Activated T-cell treated with anti-CD3 and anti-CD28 coated beads, Interleukin-2, amount 50 U/mL, for 4 hours (primary cell): ENCODE data around the gene SCRN2. TPM values are rescaled to one million over a fixed set of nuclear protein-coding genes. Genes with fewer than 3 reads are reported as not detected.

Experiments
- ATAC-seq, 2 donors: fragments of 200-7000 bp; cut with Tn5 transposase; one replicate each; pipeline ENCODE4 v1.10.0; 2021
- DNase-seq: peaks from one replicate; pipeline ENCODE4 v3.0.0-alpha.2; 2020
- H3K27me3 Mint-ChIP-seq: one replicate; pipeline ENCODE4 v1.8.0; 2021; ENCODE audit warnings: low read depth, mixed read lengths
- H3K36me3 Mint-ChIP-seq: one replicate; pipeline ENCODE4 v1.8.0; 2022; ENCODE audit warnings: mixed read lengths; ENCODE audit not compliant: insufficient read depth
- H3K4me1 Mint-ChIP-seq: one replicate; pipeline ENCODE4 v1.8.0; 2021; ENCODE audit warnings: low read depth, mixed read lengths
- H3K4me3 Mint-ChIP-seq: one replicate; pipeline ENCODE4 v1.8.0; 2021; ENCODE audit warnings: mild to moderate bottlenecking, moderate library complexity, mixed read lengths
- H3K9me3 Mint-ChIP-seq: one replicate; pipeline ENCODE4 v1.8.0; 2021; ENCODE audit warnings: mixed read lengths
- total RNA-seq, 3 donors: library from RNA; stranded (reverse); gene quantifications; one replicate each; pipeline ENCODE4 v1.2.1, GENCODE V29; 2021

The SCRN2 gene
- total RNA-seq, 3 donors from 2014 or later = 13.9 to 15.6 (median 14.5) TPM

GRCh38 chr17:47844814-47845715 lies 4.0 kb upstream of the SCRN2 start:
- Mint-ChIP-seq H3K36me3 (no peaks in the 10 kb centered on the region), H3K27me3 (peaks cover 51% of the 10 kb centered on the region), H3K9me3 (no peaks in the 10 kb centered on the region), H3K4me1 (peaks cover 28% of the 10 kb centered on the region), H3K4me3 (no peak overlapping the region)
- DNase-seq = no peak
- ATAC-seq = no peak

- H3K4me3 Mint-ChIP-seq = no peak overlapping the region
- DNase-seq (no peak), ATAC-seq (no peak)
- H3K4me1 Mint-ChIP-seq = peaks cover 31% of the 10 kb centered on the region
- no peaks in the 10 kb centered on the region for H3K9me3 Mint-ChIP-seq
- H3K27me3 Mint-ChIP-seq = peaks cover 42% of the 10 kb centered on the region
- H3K36me3 Mint-ChIP-seq = no peaks in the 10 kb centered on the region
Measured at GRCh38 chr17:47844227-47844626, 3.2 kb upstream of the SCRN2 start.

DNA sequence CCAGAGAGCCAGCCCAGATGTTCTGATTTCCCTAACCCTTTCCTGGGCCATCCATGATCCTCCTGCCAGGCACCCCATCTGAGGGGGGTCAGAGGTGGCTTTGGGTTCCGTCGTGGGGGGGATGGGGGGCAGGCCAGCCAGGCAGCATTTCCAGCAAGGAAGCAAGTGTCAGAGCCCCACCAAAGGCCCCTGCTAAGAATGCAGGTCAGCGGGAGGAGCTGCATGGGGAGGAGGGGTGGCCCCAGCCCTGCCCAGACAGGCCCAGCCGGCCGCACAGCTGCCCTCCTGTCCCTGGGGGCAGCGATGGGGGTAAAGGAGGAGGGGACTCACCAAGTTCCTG lies 2.3 kb upstream of the SCRN2 start:
- H3K36me3 Mint-ChIP-seq = no peaks in the 10 kb centered on the region
- no peak for ATAC-seq
- no peaks in the 10 kb centered on the region for H3K9me3 Mint-ChIP-seq
- no peak overlapping the region for H3K4me3 Mint-ChIP-seq
- peaks cover 33% of the 10 kb centered on the region for H3K4me1 Mint-ChIP-seq
- peaks cover 34% of the 10 kb centered on the region for H3K27me3 Mint-ChIP-seq
- DNase-seq = no peak

- ATAC-seq = no peak
- Mint-ChIP-seq H3K27me3 (peaks cover 24% of the 10 kb centered on the region), H3K4me1 (peaks cover 30% of the 10 kb centered on the region), H3K4me3 (peak overlapping the region; percentile 97), H3K9me3 (no peaks in the 10 kb centered on the region), H3K36me3 (no peaks in the 10 kb centered on the region)
- DNase-seq = no peak
Measured at GRCh38 chr17:47841488-47842291, 617 bp upstream of the SCRN2 start.

DNA sequence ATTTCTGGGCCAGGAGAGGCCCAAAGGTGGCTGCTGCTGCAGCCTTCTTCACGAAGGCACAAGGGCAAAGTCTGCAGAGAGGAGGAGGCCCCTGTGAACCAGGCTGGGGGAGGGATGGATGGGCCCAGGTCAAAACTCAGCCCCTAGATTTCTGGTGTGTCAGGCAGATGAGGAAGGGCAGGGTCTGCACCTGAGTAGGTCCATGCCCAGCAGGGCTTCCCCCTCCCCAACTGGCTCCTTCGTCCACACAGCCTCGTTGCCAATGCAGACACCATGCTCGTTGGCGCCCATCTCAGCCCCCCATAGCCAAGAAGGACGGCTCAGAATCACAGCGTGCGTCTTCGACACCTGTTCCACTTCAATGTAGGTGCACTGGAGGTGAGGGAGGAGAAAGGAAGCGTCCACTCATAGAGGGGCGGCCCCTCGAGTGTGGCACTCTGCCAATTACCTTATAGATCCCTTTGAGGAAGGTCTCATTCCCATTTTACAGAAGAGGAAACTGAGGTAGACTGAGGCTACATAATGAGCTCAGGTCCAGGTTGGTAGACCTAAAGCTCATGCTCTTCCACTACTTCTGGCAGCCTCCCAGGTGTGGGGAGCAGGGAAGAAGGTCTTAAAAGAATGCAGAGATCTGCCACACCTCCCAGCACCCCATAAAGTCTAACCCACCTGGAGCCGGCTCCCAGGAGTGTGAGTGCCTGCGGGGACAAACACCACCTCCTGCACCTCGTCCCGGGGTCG lies 902 bp downstream of the SCRN2 start:
- Mint-ChIP-seq H3K9me3 (no peaks in the 10 kb centered on the region), H3K4me1 (peaks cover 38% of the 10 kb centered on the region), H3K27me3 (peaks cover 8% of the 10 kb centered on the region), H3K4me3 (peak overlapping the region; percentile 97), H3K36me3 (no peaks in the 10 kb centered on the region)
- DNase-seq = no peak
- no peak for ATAC-seq

GRCh38 chr17:47839071-47839470 lies 2.0 kb downstream of the SCRN2 start:
- no peaks in the 10 kb centered on the region for H3K36me3 Mint-ChIP-seq
- H3K9me3 Mint-ChIP-seq = no peaks in the 10 kb centered on the region
- peaks cover 49% of the 10 kb centered on the region for H3K4me1 Mint-ChIP-seq
- H3K4me3 Mint-ChIP-seq = no peak overlapping the region
- DNase-seq = no peak
- no peak for ATAC-seq
- H3K27me3 Mint-ChIP-seq = no peaks in the 10 kb centered on the region

DNA sequence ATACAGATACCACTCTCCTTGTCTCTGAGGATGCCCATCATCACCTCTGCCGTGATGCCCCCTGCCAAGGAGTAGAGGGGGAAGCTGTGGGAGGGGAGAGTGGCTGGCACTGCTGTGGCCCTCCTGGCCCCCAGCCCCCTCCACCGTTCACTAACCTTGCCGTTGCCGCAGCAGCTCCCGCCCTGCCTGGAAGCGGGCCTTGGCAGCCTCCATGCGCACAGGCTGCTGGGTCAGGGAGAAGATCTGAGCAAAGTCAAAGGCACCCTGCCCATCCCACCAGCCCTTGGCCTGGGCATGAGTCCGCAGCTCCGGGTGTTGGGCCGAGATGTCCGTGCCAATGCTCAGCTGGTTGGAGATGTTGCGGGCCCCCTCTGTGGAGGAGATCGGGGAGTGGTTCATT lies 2.4 kb downstream of the SCRN2 start:
- DNase-seq = no peak
- H3K27me3 Mint-ChIP-seq = no peaks in the 10 kb centered on the region
- ATAC-seq = no peak
- H3K9me3 Mint-ChIP-seq = no peaks in the 10 kb centered on the region
- no peaks in the 10 kb centered on the region for H3K36me3 Mint-ChIP-seq
- H3K4me1 Mint-ChIP-seq = peaks cover 53% of the 10 kb centered on the region
- no peak overlapping the region for H3K4me3 Mint-ChIP-seq

GRCh38 chr17:47837401-47838039 lies 3.6 kb downstream of the SCRN2 start:
- H3K4me3 Mint-ChIP-seq = no peak overlapping the region
- H3K9me3 Mint-ChIP-seq = no peaks in the 10 kb centered on the region
- peaks cover 50% of the 10 kb centered on the region for H3K4me1 Mint-ChIP-seq
- H3K36me3 Mint-ChIP-seq = no peaks in the 10 kb centered on the region
- ATAC-seq = no peak
- no peaks in the 10 kb centered on the region for H3K27me3 Mint-ChIP-seq
- DNase-seq = no peak

- Mint-ChIP-seq H3K9me3 (no peaks in the 10 kb centered on the region), H3K27me3 (no peaks in the 10 kb centered on the region), H3K4me3 (no peak overlapping the region), H3K36me3 (no peaks in the 10 kb centered on the region), H3K4me1 (peaks cover 47% of the 10 kb centered on the region)
- no peak for DNase-seq
- no peak for ATAC-seq
Measured at GRCh38 chr17:47836601-47837000, 4.5 kb downstream of the SCRN2 start.

DNA sequence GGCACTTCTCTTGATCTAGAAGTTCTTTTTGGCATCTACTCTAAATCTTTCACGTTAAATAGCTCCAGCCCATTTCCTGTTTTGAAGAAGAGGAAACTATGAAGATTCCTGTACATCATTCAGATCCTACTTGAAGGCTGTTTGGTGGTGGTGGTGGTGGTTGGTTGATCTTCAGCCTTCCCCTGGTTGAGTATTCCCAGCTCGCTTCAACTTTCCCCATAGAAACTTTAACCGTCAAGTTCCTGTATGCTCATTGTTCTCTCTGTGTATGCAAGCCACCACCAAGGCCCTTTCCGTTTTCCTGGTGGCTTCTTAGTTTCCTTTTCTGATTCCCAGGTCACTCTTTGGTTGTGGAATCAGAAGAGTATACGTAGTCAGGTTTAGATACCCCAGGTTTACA lies 6.3 kb downstream of the SCRN2 start:
- no peak for DNase-seq
- H3K4me1 Mint-ChIP-seq = peaks cover 51% of the 10 kb centered on the region
- peaks cover 4% of the 10 kb centered on the region for H3K36me3 Mint-ChIP-seq
- H3K9me3 Mint-ChIP-seq = no peaks in the 10 kb centered on the region
- no peaks in the 10 kb centered on the region for H3K27me3 Mint-ChIP-seq
- H3K4me3 Mint-ChIP-seq = no peak overlapping the region
- ATAC-seq = no peak

DNA sequence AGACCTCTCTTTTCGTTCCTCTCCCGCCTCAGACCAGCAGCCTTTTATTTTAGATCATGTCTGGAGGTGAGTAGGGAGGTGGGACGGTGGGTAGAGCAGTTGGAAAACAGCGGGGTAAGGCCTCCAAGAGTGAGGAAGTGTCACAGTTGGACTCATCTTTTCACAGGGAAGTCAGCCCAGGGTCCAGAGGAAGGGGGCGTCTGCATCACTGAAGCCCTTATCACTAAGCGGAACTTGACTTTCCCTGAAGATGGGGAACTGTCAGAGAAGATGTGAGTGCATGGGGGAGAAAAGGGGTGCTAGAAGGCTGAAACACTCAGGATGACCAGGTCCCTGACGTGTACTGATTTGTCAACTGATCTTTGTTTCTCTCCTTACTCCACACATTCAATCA lies 9.1 kb downstream of the SCRN2 start:
- H3K9me3 Mint-ChIP-seq = no peaks in the 10 kb centered on the region
- H3K4me3 Mint-ChIP-seq = peak overlapping the region; percentile 100
- DNase-seq (no peak), ATAC-seq (peak in 1 of 2 donors; percentile 6)
- peaks cover 58% of the 10 kb centered on the region for H3K4me1 Mint-ChIP-seq
- H3K36me3 Mint-ChIP-seq = peaks cover 7% of the 10 kb centered on the region
- no peaks in the 10 kb centered on the region for H3K27me3 Mint-ChIP-seq

DNA sequence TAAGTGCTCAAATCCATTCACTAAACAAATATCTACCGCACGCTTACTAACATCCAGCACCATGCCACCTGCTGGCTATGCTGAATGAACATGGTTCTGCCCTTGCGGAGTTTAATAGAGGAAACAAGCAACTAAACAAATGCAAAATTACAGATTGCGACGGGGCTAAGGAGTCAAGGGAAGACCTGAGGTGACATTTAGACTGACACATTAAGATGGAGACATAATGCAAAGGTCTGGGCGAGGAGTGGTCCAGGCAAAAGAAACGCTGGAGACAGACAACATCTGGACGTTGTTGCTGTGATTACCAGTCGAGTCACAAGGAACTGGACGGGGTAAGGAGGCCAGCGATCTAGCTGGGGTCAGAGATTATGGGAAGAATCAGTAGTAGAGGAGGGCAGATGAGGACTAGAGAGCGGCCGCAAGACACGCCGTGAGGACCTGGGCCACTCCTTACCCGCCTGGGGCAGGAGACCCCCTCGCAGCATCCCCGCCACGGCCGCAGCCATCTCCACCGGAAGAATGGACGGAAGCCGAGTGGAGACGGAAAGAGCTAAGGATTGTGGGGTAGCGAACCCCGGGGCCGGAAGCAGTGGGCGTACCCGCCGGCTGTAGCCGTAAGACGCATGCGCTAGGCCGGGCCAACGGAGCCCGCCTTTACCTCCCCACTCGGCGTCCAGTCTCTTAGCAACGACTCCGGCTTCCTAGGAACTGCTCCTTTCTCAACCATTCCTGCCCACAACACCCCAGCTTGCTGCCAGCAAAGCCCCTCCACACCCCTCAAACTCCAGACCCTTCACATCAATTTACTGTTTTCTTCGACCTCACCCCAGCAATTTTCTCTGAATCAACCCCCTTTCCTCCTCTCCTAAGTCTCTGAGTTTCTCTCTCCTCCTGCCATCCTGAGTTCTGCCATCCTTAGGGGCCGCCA lies 9.8 kb downstream of the SCRN2 start, which contains the start of the genes LRRC46 and MRPL10:
LRRC46 (plus strand) TSS at position 668 of the 931 bp plus-strand sequence. CDS start 320 bp downstream, outside the sequence.
MRPL10 (minus strand) TSS at position 539 of the 931 bp plus-strand sequence; CDS start at position 509, 30 bp downstream.
- H3K4me3 Mint-ChIP-seq = peak within 1 kb of the TSS; percentile 100
- no peaks in the 10 kb centered on the region for H3K9me3 Mint-ChIP-seq
- ATAC-seq (peak; percentile 86 to 87), DNase-seq (peak; percentile 89)
- peaks cover 58% of the 10 kb centered on the region for H3K4me1 Mint-ChIP-seq
- no peaks in the 10 kb centered on the region for H3K27me3 Mint-ChIP-seq
- H3K36me3 Mint-ChIP-seq = peaks cover 11% of the 10 kb centered on the region
